ENCODE measurements around the gene TUBA8.
"Not testable (repeated sequence)": the region's sequence is repeated elsewhere in the genome, so short reads cannot be mapped to it uniquely, and the experiment has no call there.

TUBA8 gene

GRCh38 chr22:18106550-18107341 lies 3.9 kb upstream of the TUBA8 start:
- not testable (repeated sequence) for DNase-seq

DNA sequence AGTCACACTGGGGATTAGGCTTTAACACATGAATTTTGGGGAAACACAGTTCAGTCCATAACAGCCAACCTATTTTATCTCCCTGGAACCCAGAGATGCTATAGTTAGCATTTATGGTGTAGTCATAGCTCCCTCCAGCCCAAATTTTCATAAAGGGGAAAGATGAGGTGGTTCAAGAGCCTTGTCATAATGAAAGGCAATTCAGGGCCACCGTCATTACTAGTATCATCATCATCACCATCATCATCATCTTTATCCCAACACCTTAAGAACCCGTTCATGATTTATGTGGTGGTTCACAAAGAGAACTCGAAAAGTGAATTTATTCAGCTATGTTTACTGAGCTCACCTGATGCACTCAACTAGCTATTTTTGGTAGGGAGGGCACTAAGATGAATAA lies 2.4 kb upstream of the TUBA8 start:
- DNase-seq = no peak

DNA sequence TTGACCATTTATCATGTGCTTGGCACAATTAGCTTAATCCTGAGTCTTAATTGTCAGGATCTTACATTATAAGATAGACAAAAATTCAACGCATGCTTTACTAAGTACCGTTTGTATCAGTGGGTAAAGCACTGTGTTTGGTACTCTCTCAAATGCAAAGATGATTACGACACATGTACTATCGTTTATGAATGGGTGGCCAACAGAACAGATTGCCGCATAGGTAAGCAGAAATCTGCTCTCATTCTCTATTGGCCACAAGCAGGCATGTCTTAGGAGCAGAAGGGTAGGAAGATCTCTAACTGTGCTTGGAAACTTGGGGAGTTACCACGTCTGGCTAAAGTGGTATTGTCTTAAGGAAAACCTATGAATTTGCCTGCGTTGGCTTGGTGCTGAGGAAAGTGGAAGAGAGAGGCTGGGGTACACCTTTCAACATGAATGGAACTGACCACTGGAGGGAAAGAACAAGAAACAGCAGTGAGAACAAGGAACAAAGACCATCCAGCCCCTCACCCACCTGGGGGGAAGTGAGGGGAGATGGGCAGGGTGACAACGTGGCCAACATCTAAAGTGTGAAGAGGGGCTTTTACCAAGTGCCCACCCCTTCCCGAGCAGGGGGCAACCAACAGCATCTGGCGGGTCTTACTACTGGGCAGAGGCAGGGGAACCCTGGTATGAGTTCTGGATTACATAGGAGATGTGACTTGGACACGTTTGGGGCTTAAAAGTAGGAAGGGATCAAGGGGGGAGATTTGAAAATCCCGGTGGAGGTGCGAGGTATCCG lies 1.0 kb upstream of the TUBA8 start:
- DNase-seq = no peak

DNA sequence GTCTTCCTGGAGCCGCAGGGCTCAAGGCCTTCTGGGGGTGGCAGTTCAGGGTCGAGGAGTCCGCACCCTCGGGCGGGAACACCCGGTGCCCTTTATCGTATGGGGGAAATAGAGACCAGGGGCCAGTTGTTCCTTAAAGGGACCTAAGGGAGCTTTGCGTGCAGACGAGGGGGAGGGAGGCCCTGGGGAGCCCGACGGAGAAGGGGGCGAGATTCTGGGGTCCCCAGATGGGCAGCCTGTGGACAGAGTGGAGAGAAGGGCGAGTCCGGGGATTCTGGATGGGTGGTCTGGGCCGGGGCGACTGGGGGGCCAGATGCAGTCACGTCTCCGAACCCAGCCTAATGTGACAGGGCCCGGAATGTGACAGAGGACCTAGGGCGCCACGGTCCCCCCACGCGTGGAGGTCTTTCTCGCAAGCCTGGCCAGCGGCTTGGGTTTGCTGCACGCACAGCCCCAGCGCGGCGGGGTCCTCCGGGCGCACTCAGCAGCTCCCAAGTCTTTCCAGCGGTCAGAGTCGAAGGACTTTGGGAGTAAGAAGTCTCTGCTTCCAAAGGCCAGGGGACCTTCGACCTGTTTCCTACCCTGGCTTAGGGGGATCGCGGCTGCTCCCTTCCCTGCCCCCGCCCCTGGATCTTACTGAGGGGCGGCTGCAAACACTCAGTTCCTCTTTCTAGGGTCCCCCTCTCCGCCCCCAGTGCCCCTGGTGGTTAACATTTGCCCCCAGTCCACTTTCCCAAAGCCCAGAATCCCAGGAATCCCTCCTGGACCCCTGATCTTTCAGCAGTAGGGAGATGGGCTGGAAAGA lies 547 bp downstream of the TUBA8 start:
- no peak for DNase-seq

GRCh38 chr22:18111759-18112330 lies 1.2 kb downstream of the TUBA8 start:
- no peak for DNase-seq

DNA sequence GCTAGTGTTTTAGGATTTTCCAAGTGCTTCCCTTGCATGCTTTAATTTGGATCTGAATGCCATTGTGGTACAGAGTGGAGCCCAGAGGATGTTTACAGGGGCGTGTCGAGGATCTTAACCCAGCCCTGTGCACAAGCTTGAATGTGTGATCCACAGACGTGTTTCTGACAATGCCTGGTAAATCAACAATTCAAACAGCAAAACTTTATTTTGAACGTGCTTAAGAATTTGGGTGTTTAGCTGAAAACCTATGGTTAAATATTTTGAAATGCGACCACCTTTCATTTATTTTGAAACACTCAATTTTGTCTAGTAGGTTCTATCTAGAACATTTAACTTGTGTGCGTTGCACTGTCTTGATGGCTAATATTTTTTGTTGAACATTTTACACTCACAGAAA lies 1.8 kb downstream of the TUBA8 start:
- no peak for DNase-seq

DNA sequence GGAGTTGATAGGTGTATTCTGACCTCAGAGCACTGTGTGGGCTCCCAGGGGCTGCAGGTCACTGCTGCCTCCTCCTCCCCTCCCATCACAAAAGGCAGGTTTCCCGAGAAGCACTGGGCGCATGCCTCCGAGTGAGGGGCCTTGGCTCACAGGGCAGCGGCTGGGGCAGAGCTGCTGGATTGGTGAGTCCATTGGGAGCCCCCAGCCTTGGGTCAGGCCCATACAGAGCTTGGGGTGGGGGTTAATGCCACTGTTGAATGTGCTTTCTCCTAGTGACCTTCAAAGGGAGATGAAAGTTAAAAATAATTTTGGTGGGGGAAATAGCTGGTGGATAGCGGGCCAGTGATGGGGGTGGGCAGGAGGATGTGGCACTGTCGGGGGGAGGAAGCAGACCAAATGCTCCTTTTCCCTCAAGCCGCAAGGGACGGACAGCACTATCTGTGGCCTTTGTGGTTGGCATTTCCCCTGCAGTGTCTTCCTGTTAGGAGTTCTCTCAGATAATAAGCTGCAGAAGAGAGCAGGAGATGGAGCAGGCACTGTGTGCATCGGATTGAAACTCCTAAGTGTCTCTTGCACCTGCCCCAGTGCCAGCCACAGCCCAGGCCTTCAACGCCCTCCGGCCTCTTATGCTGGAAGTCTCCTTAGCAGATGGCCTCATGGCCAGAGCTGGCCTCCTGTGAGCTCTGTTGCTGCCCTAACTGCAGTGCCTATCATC lies 3.2 kb downstream of the TUBA8 start:
- no peak for DNase-seq

DNA sequence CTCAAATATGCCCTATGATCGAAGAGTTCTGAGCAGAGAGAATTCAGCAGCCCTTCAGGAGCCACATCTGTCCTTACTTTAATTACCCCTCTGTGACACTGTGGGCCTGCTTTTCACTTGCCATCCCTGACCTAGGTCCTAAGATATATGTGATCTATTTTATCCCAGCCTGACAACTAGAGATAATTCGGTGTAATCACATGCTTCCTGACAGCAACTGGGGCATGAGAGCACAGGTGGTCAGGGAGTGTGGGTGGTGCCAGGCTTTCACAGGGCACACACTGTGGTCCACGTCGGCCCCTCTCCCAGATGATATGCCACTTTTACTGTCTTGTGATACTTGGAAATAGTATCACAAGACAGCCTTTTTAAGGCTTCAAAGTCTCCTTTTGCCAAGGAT lies 3.9 kb downstream of the TUBA8 start:
- DNase-seq = no peak

DNA sequence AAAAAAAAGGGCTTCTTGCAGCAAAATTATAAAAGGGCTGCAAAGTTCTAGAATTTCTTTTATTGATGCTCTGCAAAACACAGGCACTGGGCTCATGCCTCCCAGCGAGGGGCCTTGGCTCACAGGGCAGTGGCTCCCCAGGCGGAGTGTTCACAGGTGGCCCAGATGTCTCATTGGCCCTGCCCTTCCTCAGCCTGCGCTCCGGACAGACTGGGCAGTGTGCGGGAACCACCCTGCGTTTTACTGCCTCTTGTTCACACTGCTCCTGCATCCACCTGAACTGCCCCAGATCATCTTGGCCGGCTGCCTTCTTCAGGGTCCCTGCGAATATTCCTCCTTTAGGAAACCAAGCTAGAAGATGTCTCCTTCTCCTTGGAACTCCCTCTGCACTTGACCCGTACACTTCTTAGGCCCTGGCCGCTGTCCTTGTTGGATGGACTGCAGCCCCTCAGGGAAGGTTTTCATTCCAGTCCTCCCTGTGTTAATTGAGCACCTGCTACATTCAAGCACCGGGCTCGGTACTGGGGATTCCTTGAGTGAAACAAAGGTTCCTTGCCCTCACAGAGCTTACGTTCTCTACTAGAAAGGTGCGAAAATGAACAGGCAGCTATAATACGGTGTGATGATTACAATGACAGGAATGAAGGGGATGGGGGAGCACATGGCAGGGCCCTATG lies 4.5 kb downstream of the TUBA8 start:
- no peak for DNase-seq

DNA sequence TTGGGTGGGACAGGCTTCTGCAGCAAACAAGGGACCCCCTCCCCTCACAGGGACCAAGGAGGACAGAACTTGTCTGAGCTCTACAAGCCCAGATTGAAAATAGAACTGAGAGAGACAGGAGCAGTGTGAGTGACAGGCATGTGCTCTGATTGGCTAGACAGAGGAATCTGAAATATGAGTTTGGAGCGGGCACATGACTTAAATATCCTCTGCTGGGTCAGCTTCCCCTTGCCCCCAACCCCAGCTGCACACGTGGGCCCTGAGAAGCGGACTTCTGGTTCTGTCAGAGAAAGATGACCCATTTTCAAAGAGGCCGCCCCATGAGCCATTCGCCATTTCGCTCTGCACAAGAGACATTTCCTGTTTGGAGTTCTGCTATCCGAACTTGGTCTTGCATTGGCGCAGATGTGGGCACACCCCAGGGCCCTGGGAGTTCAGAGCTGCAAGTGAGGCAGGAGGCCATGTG lies 5.3 kb downstream of the TUBA8 start:
- no peak for DNase-seq

GRCh38 chr22:18116634-18117033 lies 6.0 kb downstream of the TUBA8 start:
- no peak for DNase-seq

GRCh38 chr22:18118345-18118915 lies 7.8 kb downstream of the TUBA8 start:
- DNase-seq = no peak

DNA sequence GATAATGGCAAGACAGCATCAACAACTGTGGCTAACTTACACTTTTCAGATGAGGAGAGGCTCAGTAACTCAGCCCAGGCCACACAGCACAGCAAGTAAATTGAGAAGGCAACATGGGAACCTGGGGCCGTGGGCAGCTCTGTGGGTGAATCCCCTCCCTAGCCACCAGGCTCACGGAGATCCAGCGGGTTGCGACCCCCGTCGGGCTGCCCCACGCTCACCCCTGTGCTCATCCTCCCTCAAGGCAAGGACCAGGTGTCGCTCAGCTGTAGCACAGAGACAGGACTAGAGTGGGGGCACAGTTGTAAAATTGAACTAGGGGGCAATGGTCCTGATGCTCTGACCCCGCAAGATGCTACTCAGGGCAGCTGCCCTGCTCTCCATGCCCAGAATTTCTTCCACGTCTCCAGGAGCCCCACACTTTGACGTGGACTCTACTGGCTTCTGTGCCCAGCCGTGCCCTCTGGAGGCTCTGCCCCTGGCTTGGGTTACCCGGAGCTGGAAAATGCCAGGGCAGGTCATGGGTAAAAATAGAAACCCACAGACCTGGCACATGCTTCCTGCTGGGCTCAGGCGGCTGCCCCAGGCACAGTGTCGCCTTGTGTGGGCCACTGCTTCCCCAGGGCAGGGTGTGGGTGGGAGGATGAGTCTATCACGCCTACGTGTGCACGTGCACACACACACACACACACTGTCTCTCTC lies 9.0 kb downstream of the TUBA8 start:
- DNase-seq = no peak

DNA sequence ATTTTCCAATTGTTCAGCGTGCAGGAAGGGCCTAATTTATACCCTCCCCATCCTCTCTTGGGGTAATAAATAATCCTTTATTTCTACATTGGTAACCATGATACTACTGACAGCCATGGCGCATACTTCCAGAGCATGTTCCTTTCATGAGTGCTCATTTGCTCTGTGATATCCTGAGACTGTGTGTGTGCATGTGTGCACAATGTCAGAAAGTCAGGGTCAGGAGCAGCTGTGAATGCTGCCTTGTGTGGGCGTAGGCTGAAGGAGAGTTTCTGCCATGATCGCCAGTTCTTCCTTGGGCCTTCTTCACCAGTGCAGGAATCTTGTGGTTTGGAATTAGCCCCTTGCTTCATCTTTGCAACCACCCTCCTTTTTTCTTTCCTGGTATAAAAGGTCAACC lies 10.2 kb downstream of the TUBA8 start:
- DNase-seq = no peak

DNA sequence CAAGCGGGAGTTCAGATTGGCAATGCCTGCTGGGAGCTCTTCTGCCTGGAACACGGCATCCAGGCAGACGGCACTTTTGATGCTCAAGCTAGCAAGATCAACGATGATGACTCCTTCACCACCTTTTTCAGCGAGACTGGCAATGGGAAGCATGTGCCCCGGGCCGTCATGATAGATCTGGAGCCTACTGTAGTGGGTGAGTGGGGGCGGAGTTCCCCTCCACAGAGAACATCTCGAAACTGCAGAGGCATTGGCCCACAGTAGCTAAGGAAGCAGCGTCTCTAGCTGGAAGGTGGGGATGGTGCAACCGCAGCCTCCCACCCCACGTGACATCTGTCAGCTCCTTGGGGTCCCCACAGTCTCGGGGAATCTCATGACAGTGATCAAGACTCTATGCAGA lies 10.9 kb downstream of the TUBA8 start:
- no peak for DNase-seq

- DNase-seq = no peak
Observed at GRCh38 chr22:18121954-18122554, 11.4 kb downstream of the TUBA8 start.

DNA sequence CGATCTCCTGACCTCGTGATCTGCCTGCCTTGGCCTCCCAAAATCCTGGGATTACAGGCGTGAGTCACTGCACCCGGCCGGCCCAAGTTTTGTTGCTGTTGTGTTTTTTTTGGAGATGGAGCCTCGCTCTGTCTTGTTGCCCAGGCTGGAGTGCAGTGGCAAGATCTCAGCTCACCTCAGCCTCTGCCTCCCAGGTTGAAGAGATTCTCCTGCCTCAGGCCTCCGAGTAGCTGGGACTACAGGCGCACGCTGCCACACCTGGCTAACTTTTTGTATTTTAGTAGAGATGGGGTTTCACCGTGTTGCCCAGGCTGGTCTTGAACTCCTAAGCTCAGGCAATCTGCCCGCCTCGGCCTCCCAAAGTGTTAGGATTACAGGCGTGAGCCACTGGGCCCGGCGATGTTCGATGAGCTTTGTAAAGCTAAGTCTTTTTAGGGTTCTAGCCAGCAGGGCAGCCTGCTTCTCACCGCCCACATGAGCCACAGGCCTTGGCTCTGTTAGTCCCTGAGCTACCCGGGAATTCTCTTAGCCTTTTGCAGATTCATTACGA lies 12.9 kb downstream of the TUBA8 start:
- DNase-seq = not testable (repeated sequence)

GRCh38 chr22:18126606-18127005 lies 16.0 kb downstream of the TUBA8 start:
- DNase-seq = no peak

DNA sequence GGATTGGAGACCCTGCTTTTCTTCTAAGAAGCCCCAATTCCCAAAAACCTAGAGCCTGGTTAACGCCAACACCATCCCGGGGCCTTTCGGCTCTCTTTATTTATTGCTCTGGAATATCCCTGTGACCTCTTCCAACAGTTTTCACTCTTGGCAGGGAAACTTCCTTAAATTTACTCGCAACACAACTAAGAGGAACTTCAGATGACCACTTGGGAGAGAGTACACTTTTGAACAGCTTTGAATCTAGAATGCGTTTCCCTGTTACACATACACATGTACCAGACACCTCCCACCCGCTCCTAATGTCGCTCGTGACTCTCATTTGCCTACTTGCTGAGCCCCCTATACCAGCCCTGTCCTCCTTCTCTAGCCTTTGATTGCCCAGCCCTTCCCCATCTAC lies 19.4 kb downstream of the TUBA8 start:
- no peak for DNase-seq

Measured in fibroblast of skin of abdomen (primary cell).